VCaP (cell line): ENCODE results near the gene THOC3.
"Not testable (repeated sequence)": the region's sequence is repeated elsewhere in the genome, so short reads cannot be mapped to it uniquely, and the experiment has no call there.

Experiments used
- H3K27ac ChIP-seq: fragments of 450-650 bp; 2 replicates; pipeline ENCODE4 v1.5.1; 2017
- TF ChIP-seq, protein P1 (sequence below): fragments of 450-650 bp; conservative IDR thresholded peaks from 2 replicates; pipeline ENCODE4 v1.5.1; 2017; ENCODE audit warnings: mild to moderate bottlenecking, moderate library complexity

The THOC3 gene

DNA sequence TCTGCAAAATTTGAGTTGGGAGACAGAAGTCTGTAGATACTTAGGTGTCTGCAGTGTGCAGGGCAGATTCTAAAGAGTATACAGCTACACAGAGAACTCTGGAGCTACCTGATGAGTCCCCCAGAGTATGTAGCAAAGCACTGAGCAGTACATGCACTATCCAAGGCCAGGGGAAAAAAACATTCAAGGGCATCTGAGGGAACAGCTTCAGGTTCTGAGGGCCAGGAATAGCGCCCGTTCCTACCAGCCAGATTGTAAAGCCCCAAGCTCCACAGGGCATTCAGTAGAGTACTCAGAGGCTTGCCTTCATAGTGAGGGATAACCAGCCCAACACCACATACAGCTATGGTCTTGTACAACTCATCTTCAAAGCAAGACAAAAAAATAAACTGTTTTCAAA, 27.5 kb downstream of the THOC3 start:
- not testable (repeated sequence) for H3K27ac ChIP-seq

DNA sequence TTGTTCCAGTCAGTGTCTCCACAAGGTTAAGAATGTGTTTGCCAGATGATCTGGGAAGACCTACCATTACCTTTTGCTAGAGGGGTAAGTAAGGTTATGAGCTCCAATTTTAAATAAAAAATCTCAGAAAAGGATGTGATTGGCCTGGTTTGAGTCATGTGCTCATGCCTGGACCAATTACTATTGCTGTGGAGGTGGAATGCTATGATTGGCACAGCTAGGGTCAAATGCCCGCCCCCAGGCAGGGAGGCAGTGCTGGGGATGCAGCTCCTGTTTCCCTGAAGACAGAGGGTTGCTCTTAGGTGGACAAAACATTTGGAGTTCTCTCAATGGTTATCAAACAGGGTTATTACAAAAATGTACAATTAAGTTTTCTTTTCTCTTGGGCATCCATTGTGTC, 29.6 kb downstream of the THOC3 start:
- H3K27ac ChIP-seq = not testable (repeated sequence)

DNA sequence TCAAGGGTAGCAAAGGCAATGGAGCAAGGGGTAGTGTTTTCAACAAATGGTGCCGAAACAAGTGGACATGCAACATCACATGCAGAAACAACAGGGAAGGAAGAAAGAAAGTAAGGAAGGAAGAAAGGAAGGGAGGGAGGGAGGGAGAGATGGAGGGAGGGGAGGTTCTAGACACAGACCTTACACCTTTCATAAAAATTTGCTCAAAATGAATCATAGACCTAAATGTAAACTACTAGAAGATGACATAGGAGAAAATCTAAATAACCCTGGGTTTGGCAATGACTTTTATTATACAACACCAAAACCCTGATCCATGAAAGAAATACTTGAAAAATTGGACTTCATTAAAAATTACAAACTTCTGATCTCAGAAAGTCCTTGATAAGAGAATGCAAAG, 39.4 kb downstream of the THOC3 start:
- not testable (repeated sequence) for H3K27ac ChIP-seq

DNA sequence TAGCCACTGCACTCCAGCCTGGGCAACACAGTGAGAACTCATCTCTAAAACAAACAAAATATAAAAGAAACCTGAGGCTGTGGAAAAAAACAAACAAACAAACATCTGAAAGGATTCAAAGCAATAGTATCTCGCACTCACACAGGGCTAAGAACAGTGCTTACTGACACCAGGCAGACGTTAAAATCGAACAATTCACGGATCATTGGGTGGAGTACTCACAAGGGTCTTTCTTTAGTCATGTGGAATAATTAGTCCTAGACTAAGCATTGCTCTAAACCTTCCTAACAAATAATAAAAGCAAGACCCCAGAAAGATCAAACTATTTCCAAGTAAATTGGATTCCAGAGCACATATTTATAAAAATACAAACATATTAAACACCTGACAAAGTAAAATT, 43.0 kb downstream of the THOC3 start:
- not testable (repeated sequence) for H3K27ac ChIP-seq

DNA sequence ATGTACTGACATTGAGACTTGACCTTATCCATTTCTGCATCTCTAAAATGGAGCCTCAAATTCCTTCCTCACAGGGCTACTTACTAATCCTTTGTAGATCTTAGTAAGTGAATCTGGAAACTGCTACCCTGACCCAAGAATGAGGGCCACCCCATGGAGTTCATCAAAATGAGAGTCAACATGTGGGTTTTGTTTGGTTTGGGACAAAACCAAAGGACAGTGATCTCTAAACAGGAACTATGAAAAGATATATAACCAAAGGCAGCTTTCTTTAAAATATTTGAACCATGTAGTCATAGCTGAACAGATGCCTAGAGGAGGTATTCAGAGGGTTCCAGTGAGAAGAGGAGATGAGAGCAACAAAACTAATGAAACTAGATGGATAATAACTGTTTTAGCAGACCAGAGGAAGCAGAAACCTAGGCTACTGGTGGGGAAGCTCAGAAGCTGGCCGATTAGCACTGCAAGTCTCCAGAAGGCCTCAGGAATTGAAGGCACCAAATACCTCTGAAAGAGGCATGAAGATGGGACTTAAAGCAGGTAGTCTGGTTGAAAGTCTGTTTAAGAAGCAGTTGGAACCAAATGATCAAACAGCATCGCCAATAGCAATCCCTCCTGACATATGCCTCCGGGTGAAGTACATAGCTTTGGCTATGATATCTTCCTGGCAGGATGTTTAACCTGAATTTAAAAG, 45.8 kb downstream of the THOC3 start:
- TF ChIP-seq, protein P1, sequence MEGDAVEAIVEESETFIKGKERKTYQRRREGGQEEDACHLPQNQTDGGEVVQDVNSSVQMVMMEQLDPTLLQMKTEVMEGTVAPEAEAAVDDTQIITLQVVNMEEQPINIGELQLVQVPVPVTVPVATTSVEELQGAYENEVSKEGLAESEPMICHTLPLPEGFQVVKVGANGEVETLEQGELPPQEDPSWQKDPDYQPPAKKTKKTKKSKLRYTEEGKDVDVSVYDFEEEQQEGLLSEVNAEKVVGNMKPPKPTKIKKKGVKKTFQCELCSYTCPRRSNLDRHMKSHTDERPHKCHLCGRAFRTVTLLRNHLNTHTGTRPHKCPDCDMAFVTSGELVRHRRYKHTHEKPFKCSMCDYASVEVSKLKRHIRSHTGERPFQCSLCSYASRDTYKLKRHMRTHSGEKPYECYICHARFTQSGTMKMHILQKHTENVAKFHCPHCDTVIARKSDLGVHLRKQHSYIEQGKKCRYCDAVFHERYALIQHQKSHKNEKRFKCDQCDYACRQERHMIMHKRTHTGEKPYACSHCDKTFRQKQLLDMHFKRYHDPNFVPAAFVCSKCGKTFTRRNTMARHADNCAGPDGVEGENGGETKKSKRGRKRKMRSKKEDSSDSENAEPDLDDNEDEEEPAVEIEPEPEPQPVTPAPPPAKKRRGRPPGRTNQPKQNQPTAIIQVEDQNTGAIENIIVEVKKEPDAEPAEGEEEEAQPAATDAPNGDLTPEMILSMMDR = no peak
- H3K27ac ChIP-seq = no peak overlapping the region

DNA sequence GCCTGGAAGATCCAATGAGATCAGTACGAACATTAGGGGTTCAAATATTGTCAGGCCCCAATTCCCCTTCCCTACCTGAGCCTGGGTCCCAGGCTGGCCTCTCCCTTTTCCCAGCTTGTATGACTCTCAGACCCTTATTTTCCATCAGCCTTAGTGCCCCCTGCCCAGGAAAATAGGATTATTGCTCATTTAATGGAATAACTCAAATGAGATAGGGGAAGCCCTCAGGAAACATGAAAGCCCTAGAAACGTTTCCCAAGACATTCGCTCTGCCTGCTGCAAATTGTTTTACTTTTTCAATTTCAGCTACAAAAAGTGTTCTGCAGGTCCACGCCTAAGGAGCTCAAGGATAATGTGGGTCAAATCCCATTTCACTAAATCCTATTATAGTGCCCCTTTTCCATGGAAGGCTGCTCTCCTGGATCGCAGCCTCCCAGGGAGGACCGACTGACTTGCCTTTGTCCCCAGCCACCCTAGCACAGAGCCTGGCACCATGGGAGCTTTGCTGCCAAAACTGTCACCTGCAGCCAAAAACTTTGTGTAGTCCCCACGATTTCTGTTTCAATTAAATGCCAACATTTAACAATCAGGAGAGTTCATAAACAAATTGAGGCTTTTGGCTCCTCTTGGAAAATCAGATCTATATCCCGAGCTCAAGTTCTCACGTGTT, 46.9 kb downstream of the THOC3 start:
- peak overlapping the region; percentile 41 for H3K27ac ChIP-seq
- TF ChIP-seq, protein P1 = no peak

DNA sequence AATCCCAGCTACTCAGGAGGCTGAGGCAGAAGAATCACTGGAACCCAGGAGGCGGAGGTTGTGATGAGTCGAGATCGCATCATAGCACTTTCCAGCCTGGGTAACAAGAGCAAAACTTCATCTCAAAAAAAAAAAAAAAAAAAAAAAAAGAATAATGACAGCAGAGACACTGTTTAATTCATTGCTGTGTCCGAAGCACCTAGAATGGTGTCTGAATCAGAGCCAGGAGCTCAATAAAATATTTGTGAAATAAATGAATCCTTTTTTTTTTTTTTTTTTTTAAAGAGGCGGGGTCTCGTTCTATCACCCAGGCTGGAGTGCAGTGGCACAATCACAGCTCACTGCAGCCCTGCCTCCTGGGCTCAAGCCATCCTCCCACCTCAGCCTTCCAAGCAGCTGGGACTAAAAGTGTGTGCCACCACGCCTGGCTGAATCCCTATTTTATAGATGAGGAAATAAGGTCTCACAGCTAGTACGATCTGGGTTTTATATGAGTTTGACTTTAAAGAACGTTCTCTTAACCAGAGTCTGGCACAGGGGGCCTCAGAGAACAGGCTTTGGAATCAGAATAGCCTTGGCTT, 47.8 kb downstream of the THOC3 start:
- TF ChIP-seq, protein P1 = no peak
- H3K27ac ChIP-seq = peak overlapping the region; percentile 41

DNA sequence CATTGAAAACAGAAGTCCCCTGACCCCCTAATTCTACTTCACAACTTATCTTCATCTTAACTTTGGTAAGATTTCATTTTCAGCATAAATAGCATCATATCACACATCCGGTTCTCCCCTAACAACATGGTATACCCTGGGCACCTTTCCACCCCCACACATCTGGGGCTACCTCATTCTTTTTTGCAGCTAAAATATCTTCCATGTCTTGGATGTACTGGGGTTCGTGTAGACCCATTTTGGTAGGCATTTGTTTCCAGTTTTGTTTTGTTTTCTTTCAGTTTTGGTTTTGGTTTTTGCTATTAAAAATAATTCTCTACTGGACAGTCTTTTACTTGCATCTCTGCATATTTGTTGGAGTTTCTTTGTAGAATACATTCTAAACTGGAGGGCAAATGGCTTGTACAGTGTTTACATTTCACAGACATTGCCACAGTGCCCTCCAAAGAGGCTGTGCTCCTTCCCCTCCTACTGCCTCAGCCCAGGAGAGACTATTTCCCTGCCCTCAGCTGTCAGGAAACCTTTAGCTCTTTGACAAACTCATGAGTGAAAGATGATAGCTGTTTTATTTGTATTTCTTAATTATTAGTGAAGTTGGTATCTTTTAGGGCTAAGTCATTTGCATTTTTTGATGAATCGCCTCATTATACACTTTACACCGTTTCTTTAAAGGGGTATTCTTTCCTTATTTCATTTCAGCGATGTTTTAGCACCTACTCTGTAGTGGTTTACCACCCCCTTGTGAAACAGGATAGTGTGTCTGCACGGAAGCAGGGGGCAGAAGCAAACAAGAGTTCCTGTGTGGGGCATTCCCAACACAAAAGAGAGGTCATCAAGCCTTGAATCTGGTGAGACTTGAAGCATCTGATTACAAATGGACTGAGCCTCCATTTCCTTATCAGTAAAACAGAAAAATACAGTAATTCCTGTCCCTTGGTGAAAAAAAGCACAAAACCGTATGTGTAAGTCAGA, 52.8 kb downstream of the THOC3 start:
- peak overlapping the region; percentile 76 for H3K27ac ChIP-seq

DNA sequence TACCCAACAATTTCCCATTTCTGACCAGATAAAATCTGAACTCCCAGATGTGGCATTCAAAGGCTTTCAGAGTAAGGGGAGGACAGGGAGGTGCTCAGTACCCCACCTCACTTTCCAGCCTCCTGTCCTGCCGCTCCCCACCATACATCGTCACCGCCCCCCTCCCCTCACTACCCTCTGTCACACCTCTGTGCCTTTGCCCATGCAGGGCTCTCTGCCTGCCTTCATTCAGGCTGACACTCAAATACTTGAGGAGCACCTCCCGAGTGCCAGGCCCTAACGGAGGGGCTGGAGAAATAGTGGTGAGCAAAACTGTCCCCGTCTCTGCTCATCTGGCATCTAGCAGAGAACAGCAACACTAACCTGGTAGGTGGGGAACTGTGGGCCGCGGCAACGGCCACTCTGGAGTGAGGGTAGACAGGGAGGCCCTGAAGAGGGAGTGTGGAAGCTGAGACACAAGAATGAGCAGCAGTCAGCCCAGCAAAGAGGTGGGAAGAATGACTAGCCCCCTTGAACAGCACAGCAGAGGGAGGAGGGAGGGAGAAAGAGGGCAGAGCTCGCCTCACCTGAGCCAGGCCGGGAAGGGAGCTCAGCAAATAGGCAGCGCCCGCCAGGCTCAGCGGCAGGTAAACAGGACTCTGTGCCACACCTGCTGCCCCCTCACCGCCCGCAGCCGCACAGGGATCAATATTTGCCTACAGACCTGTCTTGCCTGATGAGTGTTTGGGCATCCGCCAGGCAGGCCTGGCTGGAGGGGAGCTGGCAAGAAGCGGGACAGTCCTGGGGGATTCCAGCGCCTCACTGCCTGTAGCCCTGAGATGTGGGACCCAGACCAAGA, 54.1 kb downstream of the THOC3 start:
- peak overlapping the region; percentile 76 for H3K27ac ChIP-seq

DNA sequence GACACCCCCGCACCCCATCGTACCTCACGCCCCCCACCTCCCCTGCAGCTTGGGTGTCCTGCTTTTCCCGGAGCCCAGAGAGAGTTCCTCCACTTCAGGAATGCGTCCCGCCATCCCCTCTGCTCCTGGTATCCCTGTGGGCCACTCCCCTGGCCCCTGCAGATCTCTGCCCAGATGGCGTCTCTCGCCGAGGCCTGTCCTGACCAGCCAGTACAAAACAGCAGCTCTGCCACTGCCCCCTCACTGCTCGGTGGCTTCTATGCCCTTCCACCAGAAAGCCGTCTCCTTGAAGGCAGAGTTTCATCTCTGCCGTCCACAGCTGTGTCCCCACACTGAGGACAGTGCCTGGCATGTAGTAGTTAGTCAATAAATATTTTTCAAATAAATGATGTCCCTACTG, 58.0 kb downstream of the THOC3 start:
- not testable (repeated sequence) for H3K27ac ChIP-seq
